Fibroblast of lung (primary cell): Measurements from ENCODE around the gene LRRC58. TPM values are rescaled to one million over a fixed set of nuclear protein-coding genes. Genes with fewer than 3 reads are reported as not detected.

Source experiments
- DNase-seq, 2 donors: peaks; one replicate each; pipeline versions ENCODE4 v3.0.0 to v3.0.0-alpha.2; 2010; ENCODE audit warnings: low read depth in 2 of 2
- H2AFZ ChIP-seq: 2 replicates; pipeline ENCODE4 v1.5.1; 2012; ENCODE audit warnings: low read length, control low read depth, inconsistent platforms
- H3K27ac ChIP-seq: 2 replicates; pipeline ENCODE4 v1.5.1; 2011; ENCODE audit warnings: low read length, control low read depth; ENCODE audit not compliant: insufficient read depth
- H3K27me3 ChIP-seq: 2 replicates; pipeline ENCODE4 v1.5.1; 2011; ENCODE audit warnings: mild to moderate bottlenecking, low read length; ENCODE audit not compliant: control insufficient read depth, insufficient read depth
- H3K36me3 ChIP-seq: 2 replicates; pipeline ENCODE4 v1.5.1; 2011; ENCODE audit warnings: low read length; ENCODE audit not compliant: control insufficient read depth, insufficient read depth
- H3K4me1 ChIP-seq: 2 replicates; pipeline ENCODE4 v1.5.1; 2011; ENCODE audit warnings: low read length; ENCODE audit not compliant: control insufficient read depth, insufficient read depth; ENCODE audit errors: extremely low read depth
- H3K4me2 ChIP-seq: 2 replicates; pipeline ENCODE4 v1.5.1; 2011; ENCODE audit warnings: low read length, control low read depth; ENCODE audit not compliant: insufficient read depth; ENCODE audit errors: extremely low read depth
- H3K4me3 ChIP-seq, 4 experiments: fragments of 200-600 bp in 1 of 4; sonication (generic) in 1 of 4; replicated peaks in 1 of 4; 2 replicates each; pipeline ENCODE4 v1.5.1; 2011 to 2016; ENCODE audit warnings: low read length in 4 of 4, low read depth in 3 of 4, mild to moderate bottlenecking in 3 of 4, control low read depth in 2 of 4, inconsistent platforms in 1 of 4, mixed read lengths in 1 of 4; ENCODE audit not compliant: insufficient read depth in 1 of 4; ENCODE audit errors: control extremely low read depth in 1 of 4
- H3K79me2 ChIP-seq: 2 replicates; pipeline ENCODE4 v1.5.1; 2012; ENCODE audit warnings: mild to moderate bottlenecking, low read length, inconsistent platforms; ENCODE audit not compliant: control insufficient read depth, insufficient read depth
- H3K9ac ChIP-seq: 2 replicates; pipeline ENCODE4 v1.5.1; 2011; ENCODE audit warnings: mild to moderate bottlenecking, low read length, control low read depth; ENCODE audit not compliant: insufficient read depth
- H3K9me3 ChIP-seq: 2 replicates; pipeline ENCODE4 v1.5.1; 2012; ENCODE audit warnings: low read depth, low read length; ENCODE audit not compliant: control insufficient read depth, insufficient read depth
- H4K20me1 ChIP-seq: 2 replicates; pipeline ENCODE4 v1.5.1; 2011; ENCODE audit warnings: low read length; ENCODE audit not compliant: control insufficient read depth, insufficient read depth; ENCODE audit errors: extremely low read depth
- CTCF ChIP-seq, 2 donors: IDR thresholded peaks in 1 of 2; conservative IDR thresholded peaks in 1 of 2; 1 replicate in 1 of 2; 2 replicates in 1 of 2; pipeline ENCODE4 v1.5.1; 2011 to 2012; ENCODE audit warnings: low read length in 2 of 2, control low read depth in 1 of 2, inconsistent platforms in 1 of 2, low read depth in 1 of 2, mild to moderate bottlenecking in 1 of 2
- EZH2 ChIP-seq: IDR thresholded peaks from 2 replicates; pipeline ENCODE4 v1.5.1; 2012; ENCODE audit warnings: low read length, control low read depth, mild to moderate bottlenecking; ENCODE audit errors: missing control alignments
- polyA plus RNA-seq, 2 donors: library from polyadenylated mRNA; depleted of rRNA in 1 of 2; stranded (reverse) in 1 of 2; unstranded in 1 of 2; fragments of >200 nt; gene quantifications; 2 replicates each; pipeline ENCODE4 v1.2.1, GENCODE V29; 2011 to 2012; ENCODE audit warnings: missing spikeins in 1 of 2
- total RNA-seq: library from RNA; depleted of rRNA; stranded (reverse); fragments of >200 nt; gene quantifications from 2 replicates; pipeline ENCODE4 v1.2.1, GENCODE V29; 2014

LRRC58 gene
- total and polyA plus RNA-seq, 2 donors (not counting 1 experiment from before 2014, with no cell fraction given) = 19.8 to 21.7 TPM

DNA sequence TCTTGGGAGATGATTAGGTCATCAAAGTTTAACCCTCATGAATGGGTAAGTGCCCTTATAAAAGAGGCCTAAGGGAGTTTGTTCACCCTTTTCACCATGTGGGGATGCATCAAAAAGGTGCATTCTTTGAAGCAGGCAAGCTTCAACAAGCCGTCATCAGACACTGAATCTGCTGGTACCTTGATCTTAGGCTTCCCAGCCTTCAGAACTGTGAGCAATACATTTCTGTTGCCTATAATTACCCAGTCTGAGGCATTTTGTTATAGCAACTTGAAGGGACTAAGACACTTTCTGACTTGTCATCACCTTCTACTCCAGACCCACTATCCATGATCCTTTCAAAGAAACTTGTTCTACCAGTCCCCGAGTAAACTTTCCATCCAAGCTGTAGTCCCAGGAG lies 44.6 kb upstream of the LRRC58 start:
- H3K4me3 ChIP-seq = no peak overlapping the region
- H3K27me3 ChIP-seq = no peaks in the 10 kb centered on the region
- no peak for DNase-seq
- no peaks in the 10 kb centered on the region for H3K4me1 ChIP-seq
- TF ChIP-seq EZH2 = no peak
- no peak for TF ChIP-seq CTCF (conservative IDR thresholded peaks at IDR 0.05 in 1 of 2, IDR thresholded peaks at IDR 0.05 in 1 of 2; ENCODE audit: low read depth in 1 of 2, low read length in 2 of 2)
- no peak overlapping the region for H3K27ac ChIP-seq
- no peaks in the 10 kb centered on the region for H4K20me1 ChIP-seq
- H3K9me3 ChIP-seq = no peaks in the 10 kb centered on the region
- peaks cover 17% of the 10 kb centered on the region for H3K36me3 ChIP-seq
- H3K79me2 ChIP-seq = no peaks in the 10 kb centered on the region
- no peak overlapping the region for H3K9ac ChIP-seq
- no peak overlapping the region for H3K4me2 ChIP-seq
- no peak overlapping the region for H2AFZ ChIP-seq

- no peaks in the 10 kb centered on the region for H4K20me1 ChIP-seq
- no peaks in the 10 kb centered on the region for H3K79me2 ChIP-seq
- TF ChIP-seq EZH2 (no peak), CTCF (conservative IDR thresholded peaks at IDR 0.05 in 1 of 2, IDR thresholded peaks at IDR 0.05 in 1 of 2; ENCODE audit: low read depth in 1 of 2, low read length in 2 of 2) (no peak)
- H3K9me3 ChIP-seq = no peaks in the 10 kb centered on the region
- H3K4me2 ChIP-seq = no peak overlapping the region
- H3K36me3 ChIP-seq = peaks cover 15% of the 10 kb centered on the region
- H3K4me1 ChIP-seq = no peaks in the 10 kb centered on the region
- H3K9ac ChIP-seq = no peak overlapping the region
- no peak overlapping the region for H3K27ac ChIP-seq
- no peak overlapping the region for H2AFZ ChIP-seq
- no peaks in the 10 kb centered on the region for H3K27me3 ChIP-seq
- peak in 1 of 2 donors; percentile 18 for DNase-seq
- H3K4me3 ChIP-seq = no peak overlapping the region
Measured at GRCh38 chr3:120393243-120393642, 44.1 kb upstream of the LRRC58 start.

DNA sequence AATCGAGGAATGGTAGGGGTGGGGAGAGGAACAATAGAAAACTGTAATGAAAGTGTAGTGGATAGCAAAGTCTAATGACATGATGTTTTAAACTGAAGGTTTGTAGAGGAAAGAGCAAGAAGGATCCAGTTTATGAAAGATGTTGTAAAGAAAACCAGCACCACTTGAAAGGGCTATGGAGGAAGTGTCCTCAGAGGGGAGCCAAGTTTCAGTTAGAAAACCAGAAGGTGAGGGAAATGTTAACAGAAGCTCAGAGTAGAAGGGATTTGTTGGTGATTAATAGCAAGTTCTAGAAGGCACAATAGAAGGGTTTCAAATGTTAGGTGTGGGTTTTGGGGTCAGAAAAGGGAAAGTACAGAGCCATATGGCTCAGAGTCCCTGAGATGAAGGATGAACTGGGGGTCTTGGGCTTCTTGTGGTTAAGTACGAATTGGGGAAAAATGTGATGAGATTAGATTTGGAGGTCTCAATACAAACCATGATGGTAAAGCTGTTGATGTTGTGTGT lies 33.8 kb upstream of the LRRC58 start:
- DNase-seq = no peak
- no peaks in the 10 kb centered on the region for H3K4me1 ChIP-seq
- TF ChIP-seq EZH2 (no peak), CTCF (conservative IDR thresholded peaks at IDR 0.05 in 1 of 2, IDR thresholded peaks at IDR 0.05 in 1 of 2; ENCODE audit: low read depth in 1 of 2, low read length in 2 of 2) (no peak)
- H3K27ac ChIP-seq = no peak overlapping the region
- H4K20me1 ChIP-seq = no peaks in the 10 kb centered on the region
- H3K4me2 ChIP-seq = no peak overlapping the region
- no peak overlapping the region for H3K9ac ChIP-seq
- H2AFZ ChIP-seq = no peak overlapping the region
- peaks cover 2% of the 10 kb centered on the region for H3K27me3 ChIP-seq
- H3K4me3 ChIP-seq = no peak overlapping the region
- no peaks in the 10 kb centered on the region for H3K9me3 ChIP-seq
- H3K79me2 ChIP-seq = no peaks in the 10 kb centered on the region
- H3K36me3 ChIP-seq = no peaks in the 10 kb centered on the region
